CD4-positive, alpha-beta memory T cell (primary cell): Measurements from ENCODE around the gene ST8SIA3. TPM values are rescaled to one million over a fixed set of nuclear protein-coding genes. Genes with fewer than 3 reads are reported as not detected.

Source experiments
- polyA plus RNA-seq, 2 donors: library from polyadenylated mRNA; unstranded; fragments of 300-500 nt; fragmentation: Illumina TruSeq; gene quantifications; one replicate each; pipeline ENCODE4 v1.2.3, GENCODE V29; 2021
- total RNA-seq, 2 experiments: library from RNA; stranded (reverse); gene quantifications; one replicate each; pipeline ENCODE4 v1.2.3, GENCODE V29; 2021

Gene ST8SIA3
- total and polyA plus RNA-seq, 4 experiments from 2014 or later = not detected

Other genes with a start within 250 kb of the ST8SIA3 start
- gene BOD1L2, start 205.5 kb upstream of the ST8SIA3 start, total RNA-seq = not detected
- not detected for gene BOD1L2, start 205.5 kb upstream of the ST8SIA3 start, polyA plus RNA-seq
- gene ONECUT2, start 82.8 kb downstream of the ST8SIA3 start, total RNA-seq = not detected
- gene ONECUT2, start 82.8 kb downstream of the ST8SIA3 start, polyA plus RNA-seq = not detected
- gene FECH, start 234.1 kb downstream of the ST8SIA3 start, total RNA-seq = 10 to 100 TPM; 14.8 to 16.1 TPM
- gene FECH, start 234.1 kb downstream of the ST8SIA3 start, polyA plus RNA-seq = 10 to 100 TPM; 15.8 to 19.7 TPM